Measurements from ENCODE around the gene ST6GAL1. TPM values are rescaled to one million over a fixed set of nuclear protein-coding genes. Genes with fewer than 3 reads are reported as not detected.

ST6GAL1 gene
- total and polyA plus RNA-seq, 10 of the 15 experiments (the other 5 are each of a cell fraction or from before 2014, with no cell fraction given): 74.2 to 248 (median 149) TPM

GRCh38 chr3:186930143-186930640 is at the start of gene ST6GAL1 (continued):
- TF ChIP-seq ELK1 (IDR thresholded peaks at IDR 0.05; ENCODE audit: low read depth, low read length) (no peak), USF1 (IDR thresholded peaks at IDR 0.05; ENCODE audit: borderline replicate concordance, extremely low read length, insufficient read depth, low read depth, low read length) (no peak), CREM (IDR thresholded peaks at IDR 0.05; ENCODE audit: low read depth) (peak; percentile 60; the same call in 1 of the 2 replicates), REST (IDR thresholded peaks at IDR 0.05; ENCODE audit: low read depth, low read length) (no peak), ZNF207 (IDR thresholded peaks at IDR 0.05; ENCODE audit: borderline replicate concordance) (no peak), HDAC6 (IDR thresholded peaks at IDR 0.05; ENCODE audit: unreplicated experiment) (no peak), ETV6 (conservative IDR thresholded peaks at IDR 0.05 in 1 of 2, IDR thresholded peaks at IDR 0.05 in 1 of 2; ENCODE audit: borderline replicate concordance in 1 of 2, low read depth in 1 of 2) (peak in 1 of 2 experiments; percentile 77; a peak in 2 of 4 replicates), POLR2AphosphoS5 (IDR thresholded peaks at IDR 0.05; ENCODE audit: low read length) (peak; percentile 62; the same call in 1 of the 2 replicates), SMAD1 (IDR thresholded peaks at IDR 0.05; ENCODE audit: low read depth, partially characterized antibody) (peak; percentile 30), NRF1 (conservative IDR thresholded peaks at IDR 0.05; ENCODE audit: low read depth, low read length) (peak; percentile 24; the same call in 1 of the 2 replicates), ATF2 (IDR thresholded peaks at IDR 0.05; ENCODE audit: low read length) (no peak), SP1 (IDR thresholded peaks at IDR 0.05; ENCODE audit: low read depth, low read length) (peak; percentile 9), RAD21 (IDR thresholded peaks at IDR 0.05; ENCODE audit: insufficient read depth, low read depth, low read length) (peak; percentile 37; the same call in 1 of the 2 replicates), NFYB (IDR thresholded peaks at IDR 0.05; ENCODE audit: insufficient read depth, low read depth, low read length) (no peak), SMC3 (IDR thresholded peaks at IDR 0.05; ENCODE audit: borderline replicate concordance, low read length) (peak; percentile 22; the same call in 1 of the 2 replicates), TBL1XR1 (IDR thresholded peaks at IDR 0.05; ENCODE audit: low read depth, low read length) (0 out of 2 replicates have a peak, but pooled peaks have one; percentile 12), EGR1 (IDR thresholded peaks at IDR 0.05; ENCODE audit: borderline replicate concordance in 1 of 2, low read depth in 2 of 2, low read length in 2 of 2) (peak in 1 of 2 experiments; percentile 68; a peak in 2 of 3 replicates), POLR2AphosphoS2 (IDR thresholded peaks at IDR 0.05; ENCODE audit: low read depth, low read length) (no peak), MLLT1 (IDR thresholded peaks at IDR 0.05) (peak; percentile 50; the same call in 1 of the 2 replicates), PAX5 (IDR thresholded peaks at IDR 0.05; ENCODE audit: borderline replicate concordance, low read depth, low read length) (no peak), YY1 (IDR thresholded peaks at IDR 0.05; ENCODE audit: low read depth, low read length) (no peak)

All from GM12878 (cell line).